ENCODE measurements around the gene ROCK2.

- TF ChIP-seq CTCF (IDR thresholded peaks at IDR 0.05) (no peak), ZFX (IDR thresholded peaks at IDR 0.05; ENCODE audit: borderline replicate concordance) (no peak)
These were observed 24.5 kb downstream of the ROCK2 start for GRCh38 chr2:11319939-11320338.
